Heart left ventricle (tissue), 13 donors: ENCODE measurements around the gene NUCB2.

ENCODE experiments used
- CTCF ChIP-seq, 12 donors: fragments of 200-600 bp; sonication (generic) in 4 of 12; IDR thresholded peaks; one replicate each; pipeline versions ENCODE4 v1.5.0 to v1.8.0; 2018 to 2022; ENCODE audit warnings: antibody characterized with exemption in 12 of 12, mild to moderate bottlenecking in 5 of 12
- POLR2A ChIP-seq, 2 donors: fragments of 450-650 bp; IDR thresholded peaks; one replicate each; pipeline ENCODE4 v1.6.1; 2017; ENCODE audit warnings: antibody characterized with exemption in 2 of 2, mild to moderate bottlenecking in 2 of 2, moderate library complexity in 2 of 2
- donor health status: ischemic (EF 13 %, LVEDD 7.1; RV severe dilation, severe dysfunction).
- donor health status: DM: no; HTN: yes; CAD: no.
- donor health status: DM: no; HTN: no; CAD: no.
- donor health status: ischemic (EF 25% LVEDD 6.9; RV normal size, moderate dysfunction).
- donor health status: ischemic (EF 25% LVEDD 5.7; RV mildly dilated, moderate dysfunction).
- donor health status: ischemic (EF 35%, LVEDD 5.7; RV mildly dilated, moderate dysfunction).
- donor health status: nonischemic (EF 11% LVEDD 7.7; RV severe dilation, severe dysfunction).
- donor health status: DM: yes; HTN: yes; CAD: no.
- donor health status: PGD.
- donor health status: ischemic (EF 29% LVEDD 5.4; RV normal size, mild dysfunction).
- donor health status: nonischemic (EF 23%, LVEDD 6.1; RV moderate dilation, normal function).

GRCh38 chr11:17250561-17251350 is 25.8 kb upstream of the NUCB2 start:
- no peak for TF ChIP-seq CTCF (IDR thresholded peaks at IDR 0.05)
- TF ChIP-seq POLR2A (IDR thresholded peaks at IDR 0.05): no peak
